HG03378 (cell line): Measurements from ENCODE around the gene APCDD1L.
"Not testable (repeated sequence)": the region's sequence is repeated elsewhere in the genome, so short reads cannot be mapped to it uniquely, and the experiment has no call there.

ENCODE experiments used
- ATAC-seq: cut with Tn5 transposase; IDR thresholded peaks from one replicate; pipeline ENCODE4 v1.9.1; 2021; ENCODE audit warnings: mild to moderate bottlenecking, moderate library complexity; ENCODE audit not compliant: unreplicated experiment

The APCDD1L gene

GRCh38 chr20:58418949-58419748, 96.0 kb downstream of the APCDD1L start:
- no peak for ATAC-seq

DNA sequence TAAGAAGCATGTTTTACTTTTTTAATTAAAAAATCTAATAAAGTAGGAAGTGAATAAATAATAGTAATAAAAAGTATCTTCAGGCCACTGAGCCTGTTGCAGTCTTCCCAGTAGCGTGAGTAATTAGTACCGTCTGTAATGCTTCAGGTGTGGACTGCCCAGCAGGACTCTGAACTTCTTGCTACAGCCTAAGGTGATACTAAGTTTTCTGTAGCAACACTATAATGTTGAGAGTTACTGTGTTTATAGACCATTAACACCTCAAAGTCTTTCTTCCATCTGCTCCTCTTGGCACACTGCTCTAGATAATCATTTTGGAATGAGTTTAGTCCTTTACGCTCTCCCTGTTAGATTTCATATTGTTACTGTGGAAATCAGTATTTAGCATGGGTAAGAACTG, 97.8 kb downstream of the APCDD1L start:
- ATAC-seq, result no peak

- ATAC-seq, result no peak
Measured at GRCh38 chr20:58416835-58417234, 98.4 kb downstream of the APCDD1L start.

DNA sequence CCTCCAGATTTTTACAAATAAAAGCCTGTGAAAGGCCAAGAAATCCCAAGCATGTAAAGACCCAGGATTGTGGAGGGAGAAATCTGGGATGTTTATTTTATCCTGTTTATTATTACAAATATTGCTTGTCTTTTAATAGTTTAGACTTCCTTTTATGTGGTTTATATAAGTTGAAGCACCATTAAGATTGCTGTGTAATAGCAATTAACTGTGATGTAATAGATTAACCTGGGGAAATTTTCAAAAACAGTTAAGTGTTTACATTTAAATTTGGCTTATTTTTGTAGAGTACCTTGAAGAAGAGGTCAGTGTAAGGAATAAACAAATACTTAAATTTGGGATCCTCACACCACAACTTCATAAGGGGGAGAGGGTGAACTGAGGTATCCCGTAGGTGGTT, 99.1 kb downstream of the APCDD1L start:
- ATAC-seq, result no peak

GRCh38 chr20:58414786-58415185, 100.4 kb downstream of the APCDD1L start:
- not testable (repeated sequence) for ATAC-seq

GRCh38 chr20:58414216-58414615, 101.0 kb downstream of the APCDD1L start:
- not testable (repeated sequence) for ATAC-seq
